GM18502 (cell line): Measurements from ENCODE around the gene HSP90AA1.
"Not testable (repeated sequence)": the region's sequence is repeated elsewhere in the genome, so short reads cannot be mapped to it uniquely, and the experiment has no call there.

Experiments used
- ATAC-seq: cut with Tn5 transposase; IDR thresholded peaks from one replicate; pipeline ENCODE4 v1.9.1; 2021; ENCODE audit warnings: mild to moderate bottlenecking; ENCODE audit not compliant: unreplicated experiment, poor library complexity

Gene HSP90AA1

DNA sequence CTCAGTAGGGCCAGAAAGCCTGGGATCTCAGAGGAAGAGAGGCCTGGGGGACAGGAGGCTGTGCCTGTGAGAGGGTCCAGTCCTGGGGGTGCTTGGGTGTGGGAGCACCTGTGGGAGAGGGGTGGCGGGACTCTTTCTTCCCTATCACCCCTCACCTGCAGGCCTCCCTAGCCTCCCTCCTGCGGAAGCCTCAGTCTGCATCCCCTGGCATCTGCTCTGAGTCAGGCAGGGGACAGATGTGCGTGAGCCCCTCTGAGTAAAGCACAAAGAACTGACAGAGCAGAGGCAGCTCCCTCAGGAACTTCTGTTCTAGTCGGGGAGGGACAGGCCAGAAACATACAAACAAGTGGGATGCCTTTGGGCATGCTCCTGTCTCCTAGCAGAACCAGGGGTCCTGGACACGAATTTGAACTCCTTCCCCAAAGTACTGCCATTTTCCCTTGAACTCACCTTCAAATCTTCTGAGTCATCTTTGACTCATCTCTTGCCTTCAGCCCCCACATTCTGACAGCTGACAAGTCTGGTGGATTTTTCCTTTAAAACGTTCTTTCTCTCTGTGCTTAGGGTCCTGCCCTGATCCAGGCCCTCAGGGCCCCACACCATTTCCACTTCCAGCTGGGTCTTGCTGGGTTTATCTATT, 8.5 kb upstream of the HSP90AA1 start:
- ATAC-seq: no peak

DNA sequence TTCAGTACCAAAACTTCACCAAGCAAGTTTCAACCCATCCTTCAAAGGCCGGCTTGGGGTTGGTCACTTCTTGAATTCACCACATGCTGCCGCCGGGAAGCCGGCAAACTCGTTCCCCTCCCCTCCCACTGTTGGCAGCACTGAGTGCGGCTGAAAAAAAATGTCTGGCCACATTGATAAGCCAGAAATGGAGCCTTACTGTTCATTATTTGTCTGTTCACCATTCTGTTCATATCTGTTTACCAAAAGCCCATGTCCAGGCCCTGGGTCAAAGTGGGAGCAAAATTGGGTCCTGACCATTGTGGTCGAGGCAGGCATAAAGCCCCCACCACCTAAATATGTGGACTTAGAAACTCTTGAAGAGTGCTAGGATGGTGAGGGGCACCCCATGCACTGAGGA, 7.3 kb upstream of the HSP90AA1 start:
- ATAC-seq: no peak

DNA sequence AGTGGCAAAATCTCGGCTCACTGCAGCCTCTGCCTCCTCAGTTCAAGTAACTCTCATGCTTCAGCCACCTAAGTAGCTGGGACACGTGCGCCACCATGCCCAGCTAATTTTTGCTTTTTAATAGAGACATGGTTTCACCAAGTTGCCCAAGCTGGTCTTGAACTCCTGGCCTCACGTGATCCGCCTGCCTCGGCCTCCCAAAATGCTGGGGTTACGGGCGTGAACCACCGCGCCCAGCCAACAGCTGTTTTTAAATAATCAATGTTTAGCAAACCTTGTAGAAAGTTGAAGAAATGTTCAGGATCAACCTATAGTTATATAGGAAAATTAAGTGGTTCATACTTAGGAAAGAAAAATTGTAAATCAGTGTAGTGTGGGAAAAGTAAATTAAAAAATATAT, 6.0 kb upstream of the HSP90AA1 start:
- ATAC-seq: no peak

DNA sequence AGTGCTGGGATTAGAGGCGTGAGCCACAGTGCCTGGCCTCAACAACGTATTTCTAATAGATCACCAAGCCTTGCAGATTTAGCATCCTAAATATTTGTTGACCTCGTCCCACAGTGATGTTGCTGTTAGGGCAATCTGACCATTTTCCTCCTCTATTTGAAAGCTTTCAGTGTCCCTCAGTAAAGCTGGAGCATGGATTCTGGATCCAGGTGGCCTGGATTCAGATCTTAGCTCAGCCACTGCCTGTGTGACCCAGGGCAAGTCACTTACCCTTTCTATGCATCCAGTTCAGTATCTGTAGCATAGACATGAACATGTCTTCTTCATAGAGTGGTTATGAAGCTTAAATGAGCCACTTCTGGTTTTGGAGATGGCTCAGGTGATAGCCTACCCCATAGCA, 3.9 kb upstream of the HSP90AA1 start:
- no peak for ATAC-seq

DNA sequence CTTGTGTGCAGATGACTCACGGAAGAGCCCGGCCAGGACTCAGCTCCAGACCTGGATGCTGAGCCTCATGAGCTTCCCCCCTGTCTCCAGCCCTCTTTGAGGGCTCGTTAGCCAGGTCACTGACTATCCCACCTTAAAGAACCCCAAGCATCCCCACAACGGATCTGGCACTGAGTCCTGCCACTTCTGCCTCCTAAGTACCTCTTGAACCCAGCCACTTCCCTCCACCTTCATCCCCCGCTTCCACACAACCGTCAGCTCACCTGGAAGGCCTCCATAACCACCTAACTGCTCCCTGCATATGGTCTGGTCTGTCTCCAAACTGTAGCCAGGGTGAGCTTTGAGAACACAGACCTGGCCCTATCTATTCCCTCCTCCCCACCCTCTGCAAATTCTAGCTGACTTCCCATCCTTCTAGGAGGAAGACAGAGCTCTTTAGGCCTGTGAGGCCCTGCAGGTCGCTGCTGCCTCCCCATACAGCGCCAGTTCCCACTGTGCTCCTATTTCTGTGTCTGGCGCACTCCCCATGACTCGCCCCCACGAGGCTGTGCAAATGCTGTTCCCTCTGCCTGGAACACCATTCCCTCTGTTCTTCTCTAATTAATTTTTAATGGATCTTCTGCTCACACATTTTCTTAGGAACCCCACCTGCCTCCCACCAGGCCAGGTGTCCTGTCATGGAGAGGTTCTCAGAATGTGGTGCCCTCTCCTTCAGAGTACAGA, 2.9 kb upstream of the HSP90AA1 start:
- ATAC-seq: no peak

DNA sequence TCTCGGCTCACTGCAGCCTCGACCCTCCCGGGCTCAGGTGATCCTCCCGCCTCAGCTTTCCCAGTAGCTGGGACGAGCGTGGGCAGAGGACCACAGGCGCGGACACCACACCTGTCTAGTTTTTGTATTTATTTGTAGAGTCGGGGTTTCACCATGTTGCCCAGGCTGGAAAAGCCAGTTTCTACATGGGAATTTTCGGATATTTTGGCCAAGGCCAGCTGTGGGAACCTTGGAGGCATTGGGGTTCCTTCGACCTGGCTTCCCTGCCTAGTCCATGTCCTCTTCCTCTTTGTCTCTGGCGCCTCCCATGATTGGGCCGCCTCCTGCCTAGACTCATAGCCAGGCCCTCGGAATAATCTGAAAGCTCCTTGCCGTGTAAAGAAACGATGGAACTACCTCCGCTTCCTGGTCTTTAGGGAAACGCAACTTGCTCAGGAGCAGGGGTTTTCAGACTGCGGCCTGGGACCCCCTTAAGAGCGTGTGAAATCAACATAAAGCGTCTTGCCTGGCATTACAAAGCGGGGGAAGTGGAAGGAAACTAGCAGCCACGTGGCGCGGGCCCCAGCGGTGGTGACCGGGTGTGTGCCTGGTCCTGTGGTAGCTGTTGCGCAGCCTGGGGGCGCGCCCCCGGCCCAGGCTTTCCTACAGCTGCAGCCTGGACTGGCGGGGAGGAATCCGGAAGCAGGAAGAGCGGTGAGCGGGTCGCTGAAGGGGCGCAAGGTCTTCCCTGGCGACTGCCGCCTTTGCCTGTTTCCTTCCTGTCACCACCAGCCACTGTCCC, 1.4 kb upstream of the HSP90AA1 start:
- no peak for ATAC-seq

DNA sequence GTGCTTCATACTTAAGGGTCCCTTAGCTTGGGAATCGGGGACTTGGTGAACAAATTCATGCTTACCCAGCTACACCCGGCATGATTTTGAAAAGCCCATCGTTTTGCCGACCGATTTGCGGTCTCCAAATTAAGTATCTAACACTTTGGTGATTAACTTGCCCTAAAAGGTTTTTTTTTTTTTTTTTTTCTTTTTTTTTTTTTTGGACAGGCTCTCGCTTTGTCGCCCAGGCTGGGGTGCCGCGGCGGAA, 843 bp upstream of the HSP90AA1 start:
- no peak for ATAC-seq

DNA sequence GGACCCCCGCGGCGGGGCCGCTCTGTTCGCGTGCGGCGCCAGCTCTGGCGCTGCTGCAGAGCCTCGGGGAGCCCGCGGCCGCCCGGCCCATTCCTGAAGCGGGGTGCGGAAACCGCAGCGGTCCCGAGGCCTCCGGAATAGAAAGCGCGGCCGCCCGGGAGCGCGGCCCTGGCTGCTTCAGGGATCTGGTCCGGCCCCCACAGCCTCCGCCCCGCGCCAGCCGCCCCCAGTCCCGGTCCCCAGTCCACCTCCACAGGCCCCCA, 204 bp downstream of the HSP90AA1 start:
- ATAC-seq: no peak

DNA sequence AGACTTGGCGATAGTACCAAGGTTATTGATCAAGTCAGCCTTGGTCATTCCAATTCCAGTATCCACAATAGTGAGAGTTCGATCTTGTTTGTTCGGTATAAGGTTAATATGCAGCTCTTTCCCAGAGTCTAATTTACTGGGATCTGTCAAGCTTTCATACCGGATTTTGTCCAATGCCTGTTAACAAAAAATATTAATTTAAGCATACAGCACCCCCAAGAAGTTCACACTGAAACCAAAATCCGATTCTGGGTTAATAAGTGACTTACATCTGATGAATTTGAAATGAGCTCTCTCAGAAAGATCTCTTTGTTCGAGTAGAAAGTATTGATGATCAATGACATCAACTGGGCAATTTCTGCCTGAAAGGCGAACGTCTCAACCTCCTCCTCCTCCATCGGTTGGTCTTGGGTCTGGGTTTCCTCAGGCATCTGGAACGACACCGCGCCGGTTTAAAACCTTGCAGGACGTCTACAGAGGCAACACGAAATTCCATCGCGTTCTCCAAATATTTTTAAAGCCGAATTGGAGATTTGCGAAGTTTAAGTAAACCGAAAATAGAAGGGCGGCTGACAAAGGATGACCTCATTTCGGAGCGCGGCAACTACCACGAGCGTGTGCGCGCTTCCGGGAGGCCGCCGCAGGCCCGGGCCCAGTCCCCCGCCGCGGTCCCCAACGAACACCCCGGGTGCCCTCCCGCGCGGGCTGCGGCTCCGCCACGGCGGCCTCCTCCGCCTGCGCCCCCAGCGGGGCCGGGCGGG, 716 bp downstream of the HSP90AA1 start:
- ATAC-seq: peak; percentile 24

DNA sequence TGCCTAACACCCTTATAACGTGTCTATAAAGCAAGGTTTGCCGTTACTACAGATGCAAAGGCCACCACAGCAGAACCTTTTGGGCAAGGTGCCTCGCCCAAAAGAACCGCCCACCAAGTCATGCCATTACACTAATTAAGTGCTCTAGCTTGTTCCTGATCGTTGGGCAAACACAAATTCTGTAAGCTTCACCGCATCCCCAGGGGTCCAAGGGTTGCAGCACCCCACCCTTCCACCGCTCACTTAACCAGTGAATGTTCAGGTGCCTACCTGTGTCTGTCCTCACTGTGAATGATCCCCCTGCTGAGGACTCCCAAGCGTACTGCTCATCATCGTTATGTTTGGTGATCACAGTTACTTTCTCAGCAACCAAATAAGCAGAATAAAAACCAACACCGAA, 1.4 kb downstream of the HSP90AA1 start:
- no peak for ATAC-seq

DNA sequence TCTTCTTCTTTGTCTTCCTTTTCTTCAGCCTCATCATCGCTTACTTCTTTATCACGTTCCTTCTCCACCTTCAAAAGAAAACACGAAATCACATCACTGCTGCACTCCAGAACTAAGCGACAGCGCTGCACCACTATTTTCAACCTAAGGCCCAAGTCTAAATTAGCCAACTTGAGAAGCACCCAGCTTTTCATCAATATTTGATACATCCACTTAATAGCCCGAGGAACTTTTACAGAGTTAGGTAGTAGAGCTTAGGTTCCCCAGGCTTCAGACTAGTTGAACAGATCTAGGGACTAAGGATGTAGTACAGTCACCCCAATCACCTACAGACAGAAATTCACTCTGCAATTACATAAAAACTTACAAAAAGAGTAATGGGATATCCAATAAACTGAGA, 1.9 kb downstream of the HSP90AA1 start:
- ATAC-seq: no peak

DNA sequence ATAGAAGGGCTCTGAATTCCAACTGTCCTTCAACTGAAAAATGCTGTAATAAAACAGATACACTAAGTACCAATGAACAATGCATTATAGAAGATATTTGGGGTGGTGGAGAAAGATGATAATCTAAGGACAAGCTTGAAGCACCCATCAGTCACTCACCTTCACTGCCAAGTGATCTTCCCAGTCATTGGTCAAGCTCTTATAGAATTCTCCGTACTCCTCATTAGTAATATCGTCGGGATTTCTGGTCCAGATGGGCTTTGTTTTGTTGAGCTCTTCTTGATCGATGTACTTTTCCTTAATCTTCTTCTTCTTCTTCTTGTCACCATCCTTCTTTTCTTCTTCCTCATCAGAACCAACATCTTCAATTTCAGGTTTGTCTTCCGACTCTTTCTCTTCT, 2.3 kb downstream of the HSP90AA1 start:
- not testable (repeated sequence) for ATAC-seq

DNA sequence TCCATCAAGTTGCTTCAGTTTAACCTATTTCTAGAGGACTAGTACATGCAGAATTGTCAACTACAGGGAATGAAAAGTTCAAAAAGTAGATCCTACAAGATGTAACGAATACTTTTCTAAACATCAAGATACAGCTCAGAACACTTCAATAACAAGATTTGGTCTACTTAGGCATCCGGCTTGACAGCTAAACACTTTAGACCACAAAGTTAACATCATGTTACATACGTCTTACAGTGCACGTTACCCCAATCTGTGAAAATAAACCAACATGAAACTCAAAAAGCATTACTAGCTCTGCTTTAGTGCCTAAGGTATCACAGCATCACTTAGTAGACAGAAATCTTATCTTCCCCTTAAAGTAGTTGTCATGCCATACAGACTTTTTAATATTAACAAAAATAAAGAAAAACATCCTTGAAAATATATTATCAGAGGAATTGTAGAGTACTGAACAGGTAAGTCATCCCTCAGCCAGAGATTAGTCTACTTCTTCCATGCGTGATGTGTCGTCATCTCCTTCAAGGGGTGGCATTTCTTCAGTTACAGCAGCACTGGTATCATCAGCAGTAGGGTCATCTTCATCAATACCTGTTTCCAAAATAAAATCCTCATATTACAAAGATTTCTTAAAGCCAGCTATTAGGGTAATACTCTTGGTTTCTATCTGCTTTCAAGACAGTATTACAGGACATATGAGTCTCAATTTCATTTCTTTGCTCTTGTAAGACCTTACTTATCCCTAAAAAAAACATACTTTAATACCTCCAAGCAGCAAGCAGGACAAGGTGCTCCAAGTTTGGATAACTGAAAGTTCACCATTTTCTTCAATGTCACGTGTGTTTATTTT, 5.4 kb downstream of the HSP90AA1 start:
- no peak for ATAC-seq

DNA sequence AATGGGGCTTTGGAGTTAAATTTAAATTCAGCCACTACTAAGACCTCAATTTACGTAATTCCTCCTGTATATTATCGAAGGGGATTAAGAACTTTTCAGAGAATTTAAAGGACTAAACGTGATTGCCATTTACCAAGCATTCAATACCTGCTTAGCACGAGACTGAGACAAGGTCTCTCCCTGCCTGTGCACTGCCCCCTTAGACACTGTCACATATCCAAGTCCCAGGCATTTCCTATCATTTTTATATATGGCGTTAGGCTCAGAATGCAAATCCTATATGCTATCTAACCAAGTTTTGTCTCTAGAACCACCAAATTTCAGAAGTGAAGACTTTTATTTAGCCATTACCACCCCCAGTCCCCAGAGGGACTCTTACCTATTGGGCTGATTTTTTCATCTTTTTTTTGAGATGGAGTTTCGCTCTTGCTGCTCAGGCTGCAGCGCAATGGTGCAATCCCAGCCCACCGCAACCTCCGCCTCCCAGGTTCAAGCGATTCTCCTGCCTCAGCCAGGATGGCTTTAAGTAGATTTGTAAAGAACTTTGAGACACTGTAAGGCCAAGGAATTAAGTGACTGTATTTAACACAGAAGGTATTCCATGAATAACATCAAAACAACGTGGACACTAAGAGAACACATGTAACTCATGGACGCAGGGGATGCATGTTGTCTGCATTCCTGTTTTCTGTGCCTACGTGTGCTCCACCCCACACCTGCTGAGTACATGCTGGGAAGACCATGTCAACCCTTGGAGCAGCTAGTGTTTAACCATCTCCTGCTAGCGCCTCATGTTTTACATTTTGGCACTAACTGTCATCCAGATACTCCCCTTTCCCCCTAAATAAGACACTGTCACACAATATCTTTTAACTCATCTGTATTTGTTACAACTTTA, 6.4 kb downstream of the HSP90AA1 start:
- no peak for ATAC-seq

DNA sequence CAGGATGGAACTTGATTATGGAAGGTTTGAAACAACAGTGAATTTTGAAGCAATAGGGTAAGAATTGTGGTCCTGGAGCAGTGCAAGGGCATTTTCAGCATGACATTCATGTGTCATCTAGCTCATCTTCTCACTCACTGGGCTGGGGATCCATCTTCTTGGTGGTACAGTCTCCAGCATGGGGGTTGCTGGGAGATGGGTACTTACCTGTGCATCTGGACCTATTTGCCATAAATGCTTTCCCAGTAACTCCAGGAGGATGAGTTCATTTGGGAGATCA, 7.2 kb downstream of the HSP90AA1 start:
- no peak for ATAC-seq

DNA sequence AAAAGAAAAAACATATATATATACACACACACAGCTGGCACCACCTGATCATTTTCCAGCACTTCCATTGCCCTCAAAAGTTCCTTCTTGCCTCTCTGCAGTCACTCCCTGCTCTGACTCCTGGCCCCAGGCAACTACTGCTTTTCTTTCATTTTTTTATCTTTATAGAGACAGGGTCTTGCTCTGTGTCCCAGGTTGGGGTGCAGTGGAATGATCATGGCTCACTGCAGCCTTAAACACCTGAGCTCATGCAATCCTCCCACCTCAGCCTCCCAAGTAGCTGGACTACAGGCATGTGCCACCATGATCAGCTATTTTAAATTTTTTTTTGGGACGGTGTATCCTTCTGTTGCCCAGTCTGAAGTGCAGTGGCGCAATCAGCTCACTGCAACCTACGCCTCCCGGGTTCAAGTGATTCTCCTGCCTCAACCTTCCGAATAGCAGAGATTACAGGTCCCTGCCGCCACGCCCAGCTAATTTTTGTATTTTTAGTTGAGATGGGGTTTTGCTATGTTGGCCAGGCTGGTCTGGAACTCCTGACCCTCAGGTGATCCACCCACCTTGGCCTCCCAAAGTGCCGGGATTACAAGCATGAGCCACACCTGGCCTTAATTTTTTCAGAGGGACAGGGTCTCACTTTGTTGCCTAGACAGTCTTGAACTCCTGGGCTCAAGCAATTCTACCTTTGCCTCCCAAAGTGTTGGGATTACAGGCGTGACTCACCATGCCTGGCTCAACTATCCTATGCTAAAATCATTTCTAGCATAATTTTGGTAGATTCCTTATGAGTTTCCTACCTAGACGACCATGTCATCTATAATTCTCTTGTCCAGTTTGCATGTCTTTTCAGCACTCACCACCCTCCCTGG, 7.8 kb downstream of the HSP90AA1 start:
- no peak for ATAC-seq

DNA sequence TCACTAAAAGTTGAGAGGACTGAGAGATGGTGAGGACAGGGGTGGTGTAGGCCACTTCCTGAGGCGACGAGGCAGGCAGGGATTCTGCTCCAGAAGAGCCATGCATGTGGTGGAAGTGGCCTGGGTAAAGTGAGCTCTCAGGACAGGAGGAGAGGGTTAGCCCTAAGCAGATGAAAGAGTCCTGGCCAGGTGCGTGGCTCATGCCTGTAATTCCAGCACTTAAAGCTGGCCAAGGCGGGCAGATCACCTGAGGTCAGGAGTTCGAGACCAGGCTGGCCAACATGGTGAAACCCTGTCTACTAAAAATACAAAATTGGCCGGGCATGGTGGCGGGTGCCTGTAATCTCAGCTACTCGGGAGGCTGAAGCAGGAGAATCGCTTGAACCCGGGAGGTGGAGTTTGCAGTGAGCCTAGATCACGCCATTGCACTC, 8.5 kb downstream of the HSP90AA1 start:
- not testable (repeated sequence) for ATAC-seq

DNA sequence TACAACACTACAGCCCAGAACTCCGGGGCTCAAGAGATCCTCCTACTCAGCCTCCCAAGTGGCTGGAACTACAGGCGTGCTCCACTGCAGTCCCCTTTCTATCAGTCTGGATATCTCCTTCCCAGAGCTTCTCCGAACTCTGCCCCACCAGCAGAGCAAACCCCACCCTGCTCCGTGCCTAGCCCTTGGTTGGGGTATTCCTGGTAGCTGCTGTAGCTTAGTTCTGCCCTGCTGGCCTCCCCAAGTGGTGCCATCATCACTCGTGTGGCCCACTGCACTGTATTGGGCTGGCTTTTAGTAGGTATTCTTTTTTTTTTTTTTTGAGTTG, 9.5 kb downstream of the HSP90AA1 start:
- ATAC-seq: no peak

DNA sequence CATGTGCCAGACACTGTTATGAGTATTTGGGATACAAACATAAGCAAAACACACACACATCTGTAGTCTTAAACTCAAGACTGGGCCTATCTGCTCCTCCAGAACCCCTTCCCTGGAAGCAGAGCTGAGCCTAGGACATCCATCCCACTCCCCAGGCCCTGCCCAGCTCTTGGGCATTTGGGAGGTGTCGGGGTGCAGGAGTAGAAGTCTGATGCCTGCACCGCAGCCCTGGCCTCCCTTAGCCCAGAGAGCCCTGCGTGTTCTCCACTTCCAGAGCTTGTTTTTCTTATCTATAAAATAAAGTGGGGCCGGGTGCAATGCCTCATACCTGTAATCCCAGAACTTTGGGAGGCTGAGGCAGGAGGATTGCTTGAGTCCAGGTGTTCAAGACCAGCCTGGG, 11.7 kb downstream of the HSP90AA1 start:
- ATAC-seq: no peak
